ENCODE results near the gene GPR15LG.
"Not testable (repeated sequence)": the region's sequence is repeated elsewhere in the genome, so short reads cannot be mapped to it uniquely, and the experiment has no call there.

Gene GPR15LG

GRCh38 chr10:84163996-84164395 lies 9.6 kb upstream of the GPR15LG start:
- peaks cover 3 to 5% of the 10 kb centered on the region in 2 donors for H3K4me1 ChIP-seq (ENCODE audit: control insufficient read depth in 1 of 2, insufficient read depth in 2 of 2, low read length in 2 of 2)
- H3K27ac ChIP-seq (ENCODE audit: low read depth, low read length): no peak overlapping the region
- H3K36me3 ChIP-seq (ENCODE audit: control insufficient read depth in 1 of 2, insufficient read depth in 2 of 2, low read length in 2 of 2): no peaks in the 10 kb centered on the region
- no peak overlapping the region for H3K9ac ChIP-seq (ENCODE audit: low read depth in 1 of 2, low read length in 2 of 2)
- H3K4me3 ChIP-seq (ENCODE audit: low read depth in 1 of 2, low read length in 2 of 2): no peak overlapping the region
- no peaks in the 10 kb centered on the region for H3K9me3 ChIP-seq (ENCODE audit: control insufficient read depth in 1 of 2, low read length in 2 of 2)
- peaks cover 3 to 4% of the 10 kb centered on the region in 2 donors for H3K27me3 ChIP-seq (ENCODE audit: control insufficient read depth in 1 of 2, insufficient read depth in 2 of 2, low read length in 2 of 2)

- Histone ChIP-seq H3K4me3 (ENCODE audit: low read depth in 1 of 2, low read length in 2 of 2) (no peak overlapping the region), H3K9me3 (ENCODE audit: control insufficient read depth in 1 of 2, low read length in 2 of 2) (no peaks in the 10 kb centered on the region), H3K27ac (ENCODE audit: low read depth, low read length) (no peak overlapping the region), H3K4me1 (ENCODE audit: control insufficient read depth in 1 of 2, insufficient read depth in 2 of 2, low read length in 2 of 2) (peaks cover 0 to 2% of the 10 kb centered on the region in 2 donors), H3K36me3 (ENCODE audit: control insufficient read depth in 1 of 2, insufficient read depth in 2 of 2, low read length in 2 of 2) (no peaks in the 10 kb centered on the region), H3K9ac (ENCODE audit: low read depth in 1 of 2, low read length in 2 of 2) (no peak overlapping the region), H3K27me3 (ENCODE audit: control insufficient read depth in 1 of 2, insufficient read depth in 2 of 2, low read length in 2 of 2) (peaks cover 0 to 4% of the 10 kb centered on the region in 2 donors)
Measured at GRCh38 chr10:84164442-84164841, 9.2 kb upstream of the GPR15LG start.

- no peaks in the 10 kb centered on the region for H3K9me3 ChIP-seq (ENCODE audit: control insufficient read depth in 1 of 2, low read length in 2 of 2)
- no peaks in the 10 kb centered on the region for H3K4me1 ChIP-seq (ENCODE audit: control insufficient read depth in 1 of 2, insufficient read depth in 2 of 2, low read length in 2 of 2)
- no peak overlapping the region for H3K9ac ChIP-seq (ENCODE audit: low read depth in 1 of 2, low read length in 2 of 2)
- peaks cover 0 to under 1% of the 10 kb centered on the region in 2 donors for H3K27me3 ChIP-seq (ENCODE audit: control insufficient read depth in 1 of 2, insufficient read depth in 2 of 2, low read length in 2 of 2)
- no peak overlapping the region for H3K4me3 ChIP-seq (ENCODE audit: low read depth in 1 of 2, low read length in 2 of 2)
- no peaks in the 10 kb centered on the region for H3K36me3 ChIP-seq (ENCODE audit: control insufficient read depth in 1 of 2, insufficient read depth in 2 of 2, low read length in 2 of 2)
- no peak overlapping the region for H3K27ac ChIP-seq (ENCODE audit: low read depth, low read length)
Measured at GRCh38 chr10:84166620-84167288, 6.8 kb upstream of the GPR15LG start.

- not testable (repeated sequence) for H3K27me3 ChIP-seq (ENCODE audit: control insufficient read depth in 1 of 2, insufficient read depth in 2 of 2, low read length in 2 of 2); H3K4me3 ChIP-seq (ENCODE audit: low read depth in 1 of 2, low read length in 2 of 2); H3K36me3 ChIP-seq (ENCODE audit: control insufficient read depth in 1 of 2, insufficient read depth in 2 of 2, low read length in 2 of 2); H3K9me3 ChIP-seq (ENCODE audit: control insufficient read depth in 1 of 2, low read length in 2 of 2); H3K27ac ChIP-seq (ENCODE audit: low read depth, low read length); H3K4me1 ChIP-seq (ENCODE audit: control insufficient read depth in 1 of 2, insufficient read depth in 2 of 2, low read length in 2 of 2); H3K9ac ChIP-seq (ENCODE audit: low read depth in 1 of 2, low read length in 2 of 2)
Measured at GRCh38 chr10:84167289-84167653, 6.3 kb upstream of the GPR15LG start.

GRCh38 chr10:84168382-84168781 lies 5.2 kb upstream of the GPR15LG start:
- not testable (repeated sequence) for H3K27ac ChIP-seq (ENCODE audit: low read depth, low read length); H3K4me3 ChIP-seq (ENCODE audit: low read depth in 1 of 2, low read length in 2 of 2); H3K4me1 ChIP-seq (ENCODE audit: control insufficient read depth in 1 of 2, insufficient read depth in 2 of 2, low read length in 2 of 2); H3K9me3 ChIP-seq (ENCODE audit: control insufficient read depth in 1 of 2, low read length in 2 of 2); H3K27me3 ChIP-seq (ENCODE audit: control insufficient read depth in 1 of 2, insufficient read depth in 2 of 2, low read length in 2 of 2); H3K36me3 ChIP-seq (ENCODE audit: control insufficient read depth in 1 of 2, insufficient read depth in 2 of 2, low read length in 2 of 2); H3K9ac ChIP-seq (ENCODE audit: low read depth in 1 of 2, low read length in 2 of 2)

GRCh38 chr10:84171237-84171636 lies 2.4 kb upstream of the GPR15LG start:
- H3K36me3 ChIP-seq (ENCODE audit: control insufficient read depth in 1 of 2, insufficient read depth in 2 of 2, low read length in 2 of 2); H3K27ac ChIP-seq (ENCODE audit: low read depth, low read length); H3K4me1 ChIP-seq (ENCODE audit: control insufficient read depth in 1 of 2, insufficient read depth in 2 of 2, low read length in 2 of 2); H3K9ac ChIP-seq (ENCODE audit: low read depth in 1 of 2, low read length in 2 of 2); H3K27me3 ChIP-seq (ENCODE audit: control insufficient read depth in 1 of 2, insufficient read depth in 2 of 2, low read length in 2 of 2); H3K4me3 ChIP-seq (ENCODE audit: low read depth in 1 of 2, low read length in 2 of 2); H3K9me3 ChIP-seq (ENCODE audit: control insufficient read depth in 1 of 2, low read length in 2 of 2): not testable (repeated sequence)

GRCh38 chr10:84171700-84172466 lies 1.7 kb upstream of the GPR15LG start:
- H3K4me3 ChIP-seq (ENCODE audit: low read depth in 1 of 2, low read length in 2 of 2); H3K4me1 ChIP-seq (ENCODE audit: control insufficient read depth in 1 of 2, insufficient read depth in 2 of 2, low read length in 2 of 2); H3K9ac ChIP-seq (ENCODE audit: low read depth in 1 of 2, low read length in 2 of 2); H3K36me3 ChIP-seq (ENCODE audit: control insufficient read depth in 1 of 2, insufficient read depth in 2 of 2, low read length in 2 of 2); H3K27me3 ChIP-seq (ENCODE audit: control insufficient read depth in 1 of 2, insufficient read depth in 2 of 2, low read length in 2 of 2); H3K9me3 ChIP-seq (ENCODE audit: control insufficient read depth in 1 of 2, low read length in 2 of 2): not testable (repeated sequence)
- peak overlapping the region; percentile 14 for H3K27ac ChIP-seq (ENCODE audit: low read depth, low read length)

GRCh38 chr10:84172467-84173356 lies 889 bp upstream of the GPR15LG start:
- no peaks in the 10 kb centered on the region for H3K36me3 ChIP-seq (ENCODE audit: control insufficient read depth in 1 of 2, insufficient read depth in 2 of 2, low read length in 2 of 2)
- H3K9ac ChIP-seq (ENCODE audit: low read depth in 1 of 2, low read length in 2 of 2): no peak overlapping the region
- H3K4me3 ChIP-seq (ENCODE audit: low read depth in 1 of 2, low read length in 2 of 2): no peak overlapping the region
- H3K9me3 ChIP-seq (ENCODE audit: control insufficient read depth in 1 of 2, low read length in 2 of 2): no peaks in the 10 kb centered on the region
- no peak overlapping the region for H3K27ac ChIP-seq (ENCODE audit: low read depth, low read length)
- H3K4me1 ChIP-seq (ENCODE audit: control insufficient read depth in 1 of 2, insufficient read depth in 2 of 2, low read length in 2 of 2): no peaks in the 10 kb centered on the region
- no peaks in the 10 kb centered on the region for H3K27me3 ChIP-seq (ENCODE audit: control insufficient read depth in 1 of 2, insufficient read depth in 2 of 2, low read length in 2 of 2)

- H3K9ac ChIP-seq (ENCODE audit: low read depth in 1 of 2, low read length in 2 of 2): no peak overlapping the region
- no peaks in the 10 kb centered on the region for H3K27me3 ChIP-seq (ENCODE audit: control insufficient read depth in 1 of 2, insufficient read depth in 2 of 2, low read length in 2 of 2)
- H3K27ac ChIP-seq (ENCODE audit: low read depth, low read length): no peak overlapping the region
- no peaks in the 10 kb centered on the region for H3K9me3 ChIP-seq (ENCODE audit: control insufficient read depth in 1 of 2, low read length in 2 of 2)
- no peaks in the 10 kb centered on the region for H3K4me1 ChIP-seq (ENCODE audit: control insufficient read depth in 1 of 2, insufficient read depth in 2 of 2, low read length in 2 of 2)
- H3K36me3 ChIP-seq (ENCODE audit: control insufficient read depth in 1 of 2, insufficient read depth in 2 of 2, low read length in 2 of 2): no peaks in the 10 kb centered on the region
- no peak overlapping the region for H3K4me3 ChIP-seq (ENCODE audit: low read depth in 1 of 2, low read length in 2 of 2)
Measured at GRCh38 chr10:84175436-84175835, 1.8 kb downstream of the GPR15LG start.

- no peak overlapping the region for H3K9ac ChIP-seq (ENCODE audit: low read depth in 1 of 2, low read length in 2 of 2)
- H3K4me1 ChIP-seq (ENCODE audit: control insufficient read depth in 1 of 2, insufficient read depth in 2 of 2, low read length in 2 of 2): no peaks in the 10 kb centered on the region
- no peak overlapping the region for H3K4me3 ChIP-seq (ENCODE audit: low read depth in 1 of 2, low read length in 2 of 2)
- no peak overlapping the region for H3K27ac ChIP-seq (ENCODE audit: low read depth, low read length)
- H3K9me3 ChIP-seq (ENCODE audit: control insufficient read depth in 1 of 2, low read length in 2 of 2): no peaks in the 10 kb centered on the region
- no peaks in the 10 kb centered on the region for H3K36me3 ChIP-seq (ENCODE audit: control insufficient read depth in 1 of 2, insufficient read depth in 2 of 2, low read length in 2 of 2)
- no peaks in the 10 kb centered on the region for H3K27me3 ChIP-seq (ENCODE audit: control insufficient read depth in 1 of 2, insufficient read depth in 2 of 2, low read length in 2 of 2)
Measured at GRCh38 chr10:84176351-84176750, 2.8 kb downstream of the GPR15LG start.
